GM13977 (cell line): ENCODE results near the gene MT1M.
"Not testable (repeated sequence)": the region's sequence is repeated elsewhere in the genome, so short reads cannot be mapped to it uniquely, and the experiment has no call there.

Experiments
- DNase-seq: peaks from one replicate; pipeline ENCODE4 v3.0.0; 2012; ENCODE audit warnings: low spot score
- CTCF ChIP-seq: IDR thresholded peaks from 2 replicates; pipeline ENCODE4 v1.5.1; 2012; ENCODE audit warnings: mild to moderate bottlenecking, control low read depth; ENCODE audit not compliant: insufficient read depth; ENCODE audit errors: extremely low read depth, missing control alignments
- in situ Hi-C: fragments of 300-500 bp; cut with MboI; formaldehyde crosslinking; loops from one replicate; pipeline ENCODE4 v1.12.0; 2022; ENCODE audit warnings: low sequenced_read_pairs, low pct_unique_long_range_greater_than_20kb, mixed read lengths, inconsistent platforms; ENCODE audit not compliant: unreplicated experiment

The MT1M gene

DNA sequence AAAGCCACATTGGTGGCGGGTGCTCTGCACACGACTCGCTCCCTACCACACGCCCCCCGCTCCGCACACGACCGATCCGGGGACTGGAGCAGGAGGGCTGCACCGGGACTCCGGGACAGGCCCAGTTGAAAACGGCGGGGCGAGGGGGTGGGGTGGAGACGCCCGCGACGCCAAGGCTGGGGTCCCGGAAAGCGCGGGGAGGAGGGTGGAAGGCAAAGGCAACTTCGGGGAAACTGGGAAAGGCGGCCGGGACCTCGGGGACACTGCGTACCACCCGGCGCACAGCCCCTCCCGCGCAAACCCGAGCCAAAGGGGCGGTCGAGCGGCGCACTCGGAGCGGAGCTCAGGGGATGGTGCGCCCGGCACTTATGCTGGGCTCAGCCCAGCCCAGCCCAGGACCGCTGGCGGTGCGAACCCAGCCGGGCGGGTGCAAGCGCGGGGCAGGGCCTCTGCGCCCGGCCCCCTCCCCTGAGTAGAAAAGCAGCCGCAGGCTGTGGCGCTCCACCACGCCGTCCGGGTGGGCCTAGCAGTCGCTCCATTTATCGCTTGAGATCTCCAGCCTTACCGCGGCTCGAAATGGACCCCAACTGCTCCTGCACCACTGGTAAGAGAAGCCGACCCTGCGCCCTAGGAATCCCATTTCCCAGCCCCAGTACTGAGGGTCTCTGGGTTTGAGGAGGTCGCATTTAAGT, at the start of gene MT1M:
TSS of gene MT1M (plus strand) at position 504 of the 692 bp plus-strand sequence. CDS start at position 577, 73 bp downstream.
- DNase-seq, result no peak
- TF ChIP-seq CTCF, result no peak
- in situ Hi-C loops, result no loop called here

GRCh38 chr16:56582911-56583310, 49.5 kb upstream of the MT1M start:
- DNase-seq, in situ Hi-C loops: not testable (repeated sequence)

DNA sequence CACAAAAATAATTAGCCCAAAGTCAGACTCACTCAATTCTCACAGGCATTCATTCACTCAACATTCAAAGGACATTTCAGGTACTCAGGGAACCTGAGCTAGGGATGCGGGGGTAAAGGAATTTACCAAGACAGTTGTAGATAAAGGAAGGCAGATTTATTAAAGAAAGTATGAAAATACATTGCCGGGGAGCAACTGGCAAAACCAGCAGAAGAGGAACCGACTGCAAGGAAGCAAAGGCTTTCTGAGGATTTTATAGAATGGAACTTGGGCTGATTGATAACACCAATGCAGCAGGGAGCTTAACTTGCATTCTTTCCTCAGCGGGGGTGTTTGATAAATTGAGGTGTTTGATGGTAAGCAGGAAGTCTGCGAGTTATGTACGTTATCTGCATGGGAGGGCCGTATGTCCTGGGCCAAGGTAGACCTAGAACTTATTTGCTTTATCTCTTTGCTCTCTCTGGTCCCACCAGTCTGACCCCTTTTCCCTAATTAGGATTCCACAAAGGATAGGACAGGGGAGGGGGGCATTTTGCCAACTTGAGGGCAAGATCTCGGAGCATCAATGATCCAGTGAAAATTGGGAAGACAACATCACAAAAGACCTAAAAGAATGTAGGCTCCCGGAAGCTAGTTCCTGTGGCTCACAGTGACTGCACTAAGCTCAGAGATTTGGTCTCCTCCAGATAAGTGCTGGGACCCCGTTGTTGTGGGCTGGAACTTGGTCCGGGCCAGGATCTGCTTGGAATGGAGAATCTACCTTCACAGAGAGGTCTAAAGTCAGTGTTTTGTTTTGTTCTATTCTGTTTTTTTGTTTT, 48.9 kb upstream of the MT1M start:
- TF ChIP-seq CTCF, result no peak

GRCh38 chr16:56584276-56584675, 48.2 kb upstream of the MT1M start:
- no peak for DNase-seq
- no peak for TF ChIP-seq CTCF
- in situ Hi-C loops, result no loop called here

More for the DNA sequence above, 48.9 kb upstream of the MT1M start:
- no peak for DNase-seq
- in situ Hi-C loops, result no loop called here

DNA sequence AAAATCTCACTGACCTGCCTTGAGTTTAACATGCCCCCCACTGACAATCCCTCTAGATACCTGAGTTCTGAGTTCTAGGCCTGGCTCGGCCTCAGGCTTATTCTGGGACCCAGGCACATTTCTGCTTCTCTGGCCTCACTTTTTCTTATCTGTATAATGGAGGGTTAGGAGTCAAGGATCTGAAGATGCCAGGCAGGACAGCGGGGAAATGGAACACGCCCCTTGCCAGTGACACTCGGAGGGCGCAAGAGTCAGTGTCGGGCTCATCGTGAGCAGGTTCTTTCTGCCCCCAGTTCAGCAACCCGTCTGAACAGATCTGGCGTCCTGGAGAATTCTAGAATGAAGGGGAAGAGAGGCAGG, 43.7 kb upstream of the MT1M start:
- no peak for DNase-seq
- in situ Hi-C loops, result no loop called here
- TF ChIP-seq CTCF, result no peak

- TF ChIP-seq CTCF, result no peak
- no peak for DNase-seq
- in situ Hi-C loops, result no loop called here
Observed at GRCh38 chr16:56589141-56590039, 43.1 kb upstream of the MT1M start, which contains the start of gene MT3. Gene MT3, plus strand, starts transcription at chr16:56589528. Its CDS starts 63 bp downstream, at chr16:56589591.
